GM18505 (cell line): Measurements from ENCODE around the gene ASL.
"Not testable (repeated sequence)": the region's sequence is repeated elsewhere in the genome, so short reads cannot be mapped to it uniquely, and the experiment has no call there.

Experiments used
- ATAC-seq: cut with Tn5 transposase; IDR thresholded peaks from one replicate; pipeline ENCODE4 v1.9.1; 2021; ENCODE audit not compliant: unreplicated experiment
- POLR2A ChIP-seq: IDR thresholded peaks from 4 replicates; pipeline ENCODE4 v1.6.1; 2011; ENCODE audit warnings: borderline replicate concordance; ENCODE audit not compliant: insufficient read depth, insufficient read length; ENCODE audit errors: extremely low read depth

ASL gene

DNA sequence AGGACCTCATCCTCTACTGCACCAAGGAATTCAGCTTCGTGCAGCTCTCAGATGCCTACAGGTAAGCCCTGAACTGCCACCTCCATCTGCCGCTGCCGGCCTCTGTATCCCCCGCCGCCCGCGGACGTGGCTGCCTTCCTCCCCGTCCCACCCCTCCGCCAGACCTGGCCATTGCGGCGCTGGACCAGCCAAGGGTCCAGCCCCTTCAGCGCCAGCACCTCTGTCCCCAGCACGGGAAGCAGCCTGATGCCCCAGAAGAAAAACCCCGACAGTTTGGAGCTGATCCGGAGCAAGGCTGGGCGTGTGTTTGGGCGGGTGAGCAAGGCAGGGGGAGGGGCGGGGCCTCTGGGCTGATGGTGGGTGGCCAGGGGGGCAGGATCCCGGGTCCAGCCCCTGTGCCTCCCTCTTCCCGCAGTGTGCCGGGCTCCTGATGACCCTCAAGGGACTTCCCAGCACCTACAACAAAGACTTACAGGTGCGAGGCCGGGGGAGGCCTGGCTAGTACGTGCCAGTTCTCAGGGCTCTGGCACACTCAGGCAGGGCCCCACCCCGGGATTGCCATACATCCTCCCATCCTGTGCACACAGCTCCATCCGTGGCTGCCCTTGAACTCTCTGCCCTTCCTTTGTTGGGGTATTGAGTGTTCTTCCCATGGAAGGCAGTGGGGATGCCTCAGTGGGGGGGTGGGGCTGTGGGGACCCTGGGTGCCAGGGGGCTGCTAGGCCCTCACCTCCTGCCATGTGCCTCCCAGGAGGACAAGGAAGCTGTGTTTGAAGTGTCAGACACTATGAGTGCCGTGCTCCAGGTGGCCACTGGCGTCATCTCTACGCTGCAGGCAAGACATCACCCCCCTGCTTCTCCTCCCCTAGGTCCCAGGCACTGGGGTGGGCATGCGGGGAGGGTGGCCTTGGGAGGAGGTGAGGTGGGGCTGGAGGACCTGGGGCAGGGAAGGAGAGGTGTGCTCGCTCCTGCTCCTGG is 13.5 kb downstream of the ASL start:
- ATAC-seq, result no peak
- TF ChIP-seq POLR2A, result no peak

DNA sequence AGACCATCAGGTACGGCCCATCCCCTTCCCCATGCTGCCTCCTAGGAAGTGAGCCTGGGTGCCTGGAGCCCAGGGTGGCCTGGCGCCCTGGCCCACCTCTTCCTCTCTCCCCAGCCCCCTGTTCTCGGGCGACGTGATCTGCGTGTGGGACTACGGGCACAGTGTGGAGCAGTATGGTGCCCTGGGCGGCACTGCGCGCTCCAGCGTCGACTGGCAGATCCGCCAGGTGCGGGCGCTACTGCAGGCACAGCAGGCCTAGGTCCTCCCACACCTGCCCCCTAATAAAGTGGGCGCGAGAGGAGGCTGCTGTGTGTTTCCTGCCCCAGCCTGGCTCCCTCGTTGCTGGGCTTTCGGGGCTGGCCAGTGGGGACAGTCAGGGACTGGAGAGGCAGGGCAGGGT is 17.0 kb downstream of the ASL start:
- ATAC-seq, result no peak
- no peak for TF ChIP-seq POLR2A

DNA sequence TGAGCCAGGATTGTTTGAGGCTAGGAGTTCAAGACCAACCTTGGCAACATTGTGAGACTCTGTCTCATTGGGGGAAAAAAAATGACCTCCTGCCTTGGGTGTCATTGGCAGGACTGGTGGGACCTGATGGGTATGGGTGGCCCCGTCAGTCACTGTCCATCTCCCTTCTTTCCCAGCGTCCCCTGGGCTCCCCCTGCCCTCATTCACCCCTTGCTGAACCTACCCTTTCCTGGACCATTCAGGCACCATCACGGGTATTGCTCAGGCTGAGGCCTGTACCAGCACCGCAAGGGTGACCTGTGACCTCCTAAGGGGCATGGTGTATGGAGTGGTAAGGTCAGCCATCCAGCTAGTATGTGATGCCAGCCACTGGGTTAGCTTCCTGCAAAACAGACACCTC is 19.4 kb downstream of the ASL start:
- no peak for TF ChIP-seq POLR2A
- ATAC-seq, result no peak

DNA sequence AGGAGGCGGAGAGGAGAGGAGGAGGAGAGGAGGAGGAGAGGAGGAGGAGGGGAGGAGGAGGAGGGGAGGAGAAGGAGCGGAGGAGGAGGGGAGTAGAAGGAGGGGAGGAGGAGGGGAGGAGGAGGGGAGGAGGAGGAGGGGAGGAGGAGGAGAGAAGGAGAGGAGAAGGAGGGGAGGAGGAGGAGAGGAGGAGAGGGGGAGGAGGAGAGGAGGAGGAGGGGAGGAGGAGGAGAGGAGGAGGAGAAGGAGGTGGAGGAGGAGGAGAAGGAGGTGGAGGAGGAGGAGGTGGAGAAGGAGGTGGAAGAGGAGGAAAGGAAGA is 23.6 kb downstream of the ASL start:
- no peak for TF ChIP-seq POLR2A
- no peak for ATAC-seq

DNA sequence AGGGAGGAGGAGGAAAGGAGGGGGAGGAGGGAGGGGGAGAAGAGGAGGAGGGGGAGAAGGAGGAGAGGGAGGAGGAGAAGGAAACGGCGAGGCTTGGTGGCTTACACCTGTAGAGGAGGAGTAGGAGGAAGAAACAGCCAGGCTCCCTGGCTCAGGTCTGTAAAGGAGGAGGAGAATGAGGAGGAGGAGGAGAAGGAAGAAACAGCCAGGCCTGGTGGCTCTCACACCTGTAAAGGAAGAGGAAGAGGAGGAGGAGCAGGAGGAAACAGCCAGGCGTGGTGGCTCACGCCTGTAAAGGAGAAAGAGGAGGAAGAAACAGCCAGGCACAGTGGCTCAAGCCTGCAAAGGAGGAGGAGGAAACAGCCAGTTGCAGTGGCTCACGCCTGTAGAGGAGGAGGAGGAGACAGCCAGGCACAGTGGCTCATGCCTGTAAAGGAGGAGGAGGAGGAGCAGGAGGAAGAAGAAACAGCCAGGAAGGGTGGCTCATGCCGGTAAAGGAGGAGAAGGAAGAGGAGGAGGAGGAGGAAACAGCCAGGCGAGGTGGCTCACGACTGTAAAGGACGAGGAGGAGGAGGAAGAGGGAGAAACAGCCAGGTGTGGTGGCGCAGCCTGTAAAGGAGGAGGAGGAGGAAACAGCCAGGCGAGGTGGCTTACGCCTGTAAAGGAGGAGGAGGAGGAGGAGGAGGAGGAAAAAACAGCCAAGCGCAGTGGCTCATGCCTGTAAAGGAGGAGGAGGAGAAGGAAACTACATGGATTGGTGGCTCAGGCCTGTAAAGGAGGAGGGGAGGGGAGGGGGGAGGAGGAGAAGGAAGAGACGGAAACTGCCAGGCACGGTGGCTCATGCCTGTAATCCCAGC is 24.2 kb downstream of the ASL start:
- TF ChIP-seq POLR2A, result peak; percentile 12
- ATAC-seq, result peak; percentile 83

DNA sequence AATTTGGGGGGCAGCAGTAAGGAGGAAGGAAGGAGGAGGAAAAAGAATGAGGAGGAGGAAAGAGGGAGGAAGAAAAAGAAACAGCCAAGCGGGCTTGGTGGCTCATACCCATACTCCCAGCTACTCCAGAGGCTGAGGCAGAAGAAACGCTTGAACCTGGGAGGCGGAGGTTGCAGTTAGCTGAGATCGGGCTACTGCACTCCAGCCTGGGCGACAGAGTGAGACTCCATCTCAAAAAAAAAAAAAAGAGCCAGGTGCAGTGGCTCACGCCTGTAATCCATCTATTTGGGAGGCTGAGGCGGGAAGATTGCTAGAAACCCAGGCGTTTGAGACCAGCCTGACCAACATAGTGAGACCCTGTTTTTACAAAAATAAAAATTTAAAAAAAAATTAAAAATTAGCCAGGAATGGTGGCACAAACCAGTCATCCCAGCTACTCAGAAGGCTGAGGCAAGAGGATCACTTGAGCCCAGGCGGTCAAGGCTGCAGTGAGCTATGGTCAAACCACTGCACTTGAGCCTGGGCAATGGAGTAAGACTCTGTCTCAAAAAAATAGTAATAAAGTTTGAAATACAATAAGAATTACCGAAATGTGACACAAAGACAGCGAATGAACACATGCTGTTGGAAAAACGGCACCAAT is 24.9 kb downstream of the ASL start:
- ATAC-seq, result no peak
- no peak for TF ChIP-seq POLR2A

DNA sequence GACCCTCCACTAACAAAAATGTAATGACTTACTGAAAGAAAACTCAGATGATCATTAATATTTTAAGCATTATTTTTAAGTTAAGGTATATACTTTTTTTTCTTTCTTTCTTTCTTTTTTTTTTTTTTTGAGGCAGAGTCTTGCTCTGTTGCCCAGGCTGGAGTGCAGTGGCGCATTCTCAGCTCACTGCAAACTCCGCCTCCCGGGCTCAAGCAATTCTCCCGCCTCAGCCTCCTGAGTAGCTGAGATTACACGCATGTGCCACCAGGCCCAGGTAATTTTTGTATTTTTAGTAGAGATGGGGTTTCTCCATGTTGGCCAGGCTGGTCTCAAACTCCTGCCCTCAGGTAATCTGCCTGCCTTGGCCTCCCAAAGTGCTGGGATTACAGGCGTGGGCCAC is 26.5 kb downstream of the ASL start:
- not testable (repeated sequence) for ATAC-seq

DNA sequence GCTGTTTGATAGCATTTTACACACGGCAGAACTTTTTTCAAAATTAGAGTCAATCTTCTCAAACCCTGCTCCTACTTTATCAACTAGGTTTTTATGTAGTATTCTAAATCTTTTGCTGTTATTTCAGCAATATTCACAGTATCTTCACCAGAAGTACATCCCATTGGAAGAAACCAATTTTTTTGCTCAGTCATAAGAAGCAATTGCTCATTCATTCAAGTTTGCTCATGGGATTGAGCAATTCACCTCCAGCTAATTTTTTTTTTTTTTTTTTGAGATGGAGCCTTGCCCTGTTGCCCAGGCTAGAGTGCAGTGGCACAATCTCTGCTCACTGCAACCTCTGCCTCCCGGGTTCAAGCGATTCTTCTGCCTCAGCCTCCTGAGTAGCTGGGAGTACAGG is 28.4 kb downstream of the ASL start:
- not testable (repeated sequence) for ATAC-seq

DNA sequence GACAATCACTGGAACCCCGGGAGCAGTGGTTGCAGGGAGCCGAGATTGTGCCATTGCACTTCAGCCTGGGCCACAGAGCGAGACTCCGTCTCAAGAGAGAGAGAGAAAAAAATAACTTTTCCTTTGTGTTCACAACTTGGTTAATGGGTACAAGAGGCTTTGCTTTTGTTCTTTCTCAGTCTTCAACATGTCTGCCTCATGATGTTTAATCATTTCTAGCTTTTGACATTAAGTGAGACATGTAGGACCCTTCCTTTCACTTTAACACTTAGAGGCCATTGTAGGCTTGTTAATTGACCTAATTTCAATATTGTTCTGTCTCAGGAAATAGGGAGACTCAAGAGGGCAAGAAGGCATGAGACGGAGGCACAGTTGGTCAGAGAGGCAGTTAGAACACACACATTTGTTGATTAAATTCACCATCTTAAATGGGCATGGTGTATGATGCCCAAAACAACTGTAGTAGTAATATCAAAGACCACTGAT is 29.7 kb downstream of the ASL start:
- no peak for TF ChIP-seq POLR2A
- ATAC-seq, result no peak

DNA sequence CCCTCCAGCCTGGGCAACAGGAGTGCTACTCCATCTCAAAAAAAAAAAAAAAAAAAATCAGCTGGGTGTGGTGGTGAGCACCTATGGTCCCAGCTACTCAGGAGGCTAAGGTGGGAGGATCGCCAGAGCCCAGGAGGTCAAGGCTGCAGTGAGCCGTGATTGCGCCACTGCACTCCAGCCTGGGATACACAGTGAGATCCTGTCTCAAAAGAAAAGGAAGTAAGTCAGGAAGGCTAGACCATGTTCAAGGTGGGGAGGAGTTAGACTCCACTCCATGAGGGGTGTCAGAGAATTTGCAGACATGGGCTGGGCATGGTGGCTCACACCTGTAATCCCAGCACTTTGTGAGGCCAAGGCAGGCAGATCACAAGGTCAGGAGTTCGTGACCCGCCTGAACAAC is 32.8 kb downstream of the ASL start:
- ATAC-seq, result not testable (repeated sequence)

DNA sequence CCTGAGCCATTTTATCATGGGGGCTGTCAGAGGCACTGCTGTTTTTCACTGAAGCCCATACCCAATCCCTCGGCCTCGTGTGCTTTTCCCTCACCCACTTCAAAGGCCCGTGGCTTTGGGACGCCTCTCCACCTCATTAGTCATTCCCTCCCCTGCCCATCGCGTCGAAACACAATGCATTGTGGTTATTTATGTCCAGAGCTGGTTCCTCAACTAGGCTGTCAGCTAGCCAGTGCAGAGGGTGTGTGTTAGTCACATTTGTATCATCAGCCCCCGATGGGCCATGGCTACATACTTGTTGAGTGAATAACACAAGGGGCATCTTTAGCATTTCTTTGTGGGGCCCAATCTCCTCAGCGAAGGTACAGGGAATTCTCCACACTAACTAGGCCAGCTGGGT is 35.2 kb downstream of the ASL start:
- no peak for ATAC-seq
- TF ChIP-seq POLR2A, result no peak

DNA sequence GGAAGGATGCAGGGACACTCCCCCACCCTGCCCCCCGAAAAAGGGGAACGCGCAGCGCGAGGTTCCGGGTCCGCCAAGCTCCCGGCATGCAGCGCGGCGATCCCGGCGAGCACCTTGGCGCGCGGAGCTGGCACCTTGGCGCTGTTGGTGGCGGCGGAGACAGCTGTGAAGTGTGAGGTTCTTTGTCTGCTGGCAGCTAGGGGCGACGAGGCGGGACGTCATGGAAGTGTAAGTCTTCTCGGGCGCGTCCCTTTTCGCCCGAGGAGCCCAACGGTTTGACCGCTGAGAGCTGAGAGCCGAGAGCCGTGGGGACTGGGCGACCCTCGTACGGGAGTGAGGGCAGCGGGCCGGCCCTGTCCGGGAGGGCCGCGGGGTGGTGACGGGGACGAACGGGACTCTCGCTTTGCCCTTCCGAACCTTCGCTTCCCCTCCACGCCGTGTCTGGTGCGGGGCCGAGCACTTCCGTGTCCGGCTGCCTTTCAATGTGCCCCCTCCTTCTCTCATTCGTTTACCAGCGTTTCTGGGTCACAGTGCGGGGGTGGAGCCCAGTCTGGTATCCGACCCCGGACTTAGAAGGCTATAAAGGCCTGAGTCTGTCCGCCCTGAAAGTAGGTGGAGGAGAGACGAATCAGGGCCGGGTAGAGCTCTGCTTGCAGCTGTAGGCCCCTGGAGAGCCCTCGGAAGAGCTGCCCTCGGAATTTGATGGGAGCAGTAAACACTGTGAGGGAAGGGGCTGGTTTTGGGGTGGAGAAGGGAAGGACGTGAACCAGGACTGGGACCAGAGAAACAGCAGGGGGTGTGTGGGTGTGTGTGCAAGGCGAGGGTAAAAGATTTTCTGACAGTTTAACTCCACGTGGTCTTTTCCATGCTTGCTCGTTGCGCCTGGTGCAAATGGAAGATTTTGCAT is 39.4 kb downstream of the ASL start, which contains the start of gene CRCP:
Gene CRCP, plus strand, starts transcription at position 105 of the 907 bp plus-strand sequence. Its CDS starts 116 bp downstream, at position 221.
- TF ChIP-seq POLR2A, result peak; percentile 95
- peak; percentile 84 for ATAC-seq

DNA sequence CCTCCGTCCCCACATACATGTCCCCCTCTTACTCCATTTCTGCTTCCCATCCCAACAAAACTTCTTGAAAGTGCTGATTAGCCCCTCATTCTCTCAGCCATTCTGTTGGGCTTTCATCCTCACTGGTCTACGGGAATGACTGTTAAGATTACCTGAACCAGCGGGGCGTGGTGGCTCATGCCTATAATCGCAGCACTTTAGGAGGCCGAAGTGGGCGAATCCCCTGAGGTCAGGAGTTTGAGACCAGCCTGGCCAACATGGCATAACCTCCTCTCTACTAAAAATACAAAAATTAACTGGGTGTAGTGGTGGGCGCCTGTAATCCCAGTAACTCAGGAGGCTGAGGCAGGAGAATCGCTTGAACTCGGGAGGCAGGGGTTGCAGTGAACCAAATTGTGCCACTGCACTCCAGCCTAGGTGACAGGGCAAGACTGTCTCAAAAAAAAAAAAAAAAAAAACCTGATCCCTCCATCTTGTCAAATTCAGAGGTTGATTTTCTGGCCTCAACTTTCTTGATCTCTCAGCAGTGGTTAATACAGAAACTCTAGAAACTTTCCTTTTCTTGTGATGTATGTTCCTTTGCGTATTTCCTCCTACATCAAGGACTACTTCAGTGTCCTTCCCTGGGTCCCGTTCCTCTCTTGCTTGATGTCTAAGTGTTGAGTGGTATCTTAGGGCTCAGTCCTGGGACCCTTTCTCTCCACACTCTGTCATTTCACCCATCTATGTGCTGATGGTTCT is 41.2 kb downstream of the ASL start:
- ATAC-seq, result not testable (repeated sequence)
